ENCODE measurements around the gene ZNRF2.

DNA sequence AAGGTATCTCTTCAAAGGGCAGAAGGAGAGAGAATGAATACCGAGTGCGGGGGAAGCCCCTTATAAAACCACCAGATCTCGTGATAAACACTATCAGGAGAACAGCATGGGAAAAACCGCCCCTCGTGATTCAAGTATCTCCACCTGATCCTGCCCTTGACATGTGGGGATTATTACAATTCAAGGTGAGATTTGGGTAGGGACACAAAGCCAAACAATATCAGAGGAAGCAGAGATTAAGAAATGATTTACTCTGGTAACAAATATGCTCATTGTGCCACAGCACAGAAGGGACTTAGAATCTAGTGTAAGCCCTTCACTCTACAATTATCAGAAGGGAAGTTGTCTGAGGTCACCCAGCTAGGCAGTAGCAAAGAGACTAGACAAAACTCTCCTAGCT, 40.1 kb upstream of the ZNRF2 start:
- TF ChIP-seq, protein P1, sequence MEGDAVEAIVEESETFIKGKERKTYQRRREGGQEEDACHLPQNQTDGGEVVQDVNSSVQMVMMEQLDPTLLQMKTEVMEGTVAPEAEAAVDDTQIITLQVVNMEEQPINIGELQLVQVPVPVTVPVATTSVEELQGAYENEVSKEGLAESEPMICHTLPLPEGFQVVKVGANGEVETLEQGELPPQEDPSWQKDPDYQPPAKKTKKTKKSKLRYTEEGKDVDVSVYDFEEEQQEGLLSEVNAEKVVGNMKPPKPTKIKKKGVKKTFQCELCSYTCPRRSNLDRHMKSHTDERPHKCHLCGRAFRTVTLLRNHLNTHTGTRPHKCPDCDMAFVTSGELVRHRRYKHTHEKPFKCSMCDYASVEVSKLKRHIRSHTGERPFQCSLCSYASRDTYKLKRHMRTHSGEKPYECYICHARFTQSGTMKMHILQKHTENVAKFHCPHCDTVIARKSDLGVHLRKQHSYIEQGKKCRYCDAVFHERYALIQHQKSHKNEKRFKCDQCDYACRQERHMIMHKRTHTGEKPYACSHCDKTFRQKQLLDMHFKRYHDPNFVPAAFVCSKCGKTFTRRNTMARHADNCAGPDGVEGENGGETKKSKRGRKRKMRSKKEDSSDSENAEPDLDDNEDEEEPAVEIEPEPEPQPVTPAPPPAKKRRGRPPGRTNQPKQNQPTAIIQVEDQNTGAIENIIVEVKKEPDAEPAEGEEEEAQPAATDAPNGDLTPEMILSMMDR (IDR thresholded peaks at IDR 0.05; ENCODE audit: low read length), result no peak
- no peak for TF ChIP-seq EZH2 (IDR thresholded peaks at IDR 0.05; ENCODE audit: borderline replicate concordance, low read length)

Data from OCI-LY1 (cell line).